Nucleus accumbens (tissue), 56 donors: ENCODE data around the gene NNMT.

Source experiments
- DNase-seq, 56 donors: peaks; one replicate each; lab custom pipeline; 2025; lab: John Stamatoyannopoulos, UW

Gene NNMT

DNA sequence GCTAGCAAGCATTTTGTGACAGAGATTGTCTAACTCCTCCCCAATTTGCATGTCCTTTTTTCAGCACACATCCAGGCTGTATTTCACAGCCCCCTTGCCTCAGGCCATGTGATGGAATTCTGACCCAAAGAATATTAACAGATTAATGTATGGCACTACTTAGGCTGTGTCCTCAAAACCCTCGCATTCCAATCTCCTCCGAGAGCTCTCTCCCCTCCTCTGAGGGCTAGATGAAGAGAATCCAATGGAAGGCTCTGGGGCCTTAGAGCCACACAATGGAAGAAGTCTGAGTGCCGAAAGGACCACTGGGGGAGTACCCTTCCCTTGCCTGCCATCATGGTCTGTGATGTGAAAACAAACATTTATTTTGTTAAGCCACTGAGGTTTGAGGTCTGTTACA lies 13.7 kb upstream of the NNMT start:
- DNase-seq: no peak

- no peak for DNase-seq
Observed at GRCh38 chr11:114283422-114283821, 12.8 kb upstream of the NNMT start.

- DNase-seq: no peak
Observed at GRCh38 chr11:114284021-114284420, 12.2 kb upstream of the NNMT start.

- no peak for DNase-seq
Observed at GRCh38 chr11:114284914-114285313, 11.3 kb upstream of the NNMT start.

DNA sequence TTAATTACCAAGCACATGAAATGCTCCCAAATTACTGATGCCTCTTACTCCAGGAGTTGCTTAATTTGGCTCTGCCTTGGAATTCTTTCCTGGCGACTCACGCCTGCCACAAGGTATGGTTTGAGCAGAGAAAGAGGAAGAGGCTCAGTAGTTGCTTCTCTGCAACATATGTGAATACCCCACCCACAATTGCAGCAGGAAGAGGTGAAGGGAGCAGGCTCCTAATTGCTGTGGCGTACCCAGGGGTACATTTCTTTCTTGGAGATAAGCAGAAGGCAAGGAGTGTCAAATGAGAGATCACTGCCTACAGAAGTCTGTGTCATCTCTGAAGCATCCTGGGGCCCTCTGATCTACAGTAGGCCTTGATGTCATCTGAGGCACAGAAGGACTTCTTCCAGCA lies 10.6 kb upstream of the NNMT start:
- DNase-seq: no peak

DNA sequence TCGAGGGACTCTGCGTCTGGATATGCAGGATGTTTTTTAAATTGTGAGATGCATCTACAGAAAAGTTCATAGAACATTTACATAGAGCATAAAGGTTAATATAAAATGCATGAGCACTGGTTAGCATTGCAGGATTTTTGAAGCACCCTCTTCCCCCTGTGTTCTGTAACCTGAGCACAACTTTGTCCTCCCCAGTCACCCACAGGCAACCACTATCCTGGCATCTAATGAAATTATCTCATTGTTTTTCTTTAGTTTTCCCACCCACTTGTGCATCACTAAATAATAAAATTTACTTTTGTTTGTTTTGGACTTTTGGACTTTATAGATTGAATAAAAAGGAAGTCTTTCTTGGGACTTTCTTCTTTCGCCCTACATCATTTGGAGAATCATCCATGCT lies 10.0 kb upstream of the NNMT start:
- DNase-seq: no peak

- DNase-seq: no peak
Observed at GRCh38 chr11:114287154-114287553, 9.0 kb upstream of the NNMT start.

DNA sequence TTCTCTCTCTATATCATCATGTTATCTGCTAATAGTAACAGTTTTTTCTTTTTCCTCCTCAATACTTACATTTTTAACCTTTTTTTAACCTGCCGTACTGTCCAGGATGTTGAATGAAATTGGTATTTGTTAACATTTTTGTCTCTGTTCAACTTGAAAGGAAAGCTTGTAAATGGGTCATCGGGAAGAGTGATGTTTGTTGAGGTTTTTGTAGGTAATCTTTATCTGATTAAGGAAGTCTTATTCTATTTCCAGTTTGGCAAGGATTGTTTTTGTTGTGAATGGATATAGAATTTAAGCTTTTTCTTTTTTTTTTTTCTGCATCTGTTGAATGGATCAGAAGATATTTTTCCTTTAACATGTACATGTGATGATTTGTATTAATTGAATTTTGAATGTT lies 8.1 kb upstream of the NNMT start:
- DNase-seq: no peak

DNA sequence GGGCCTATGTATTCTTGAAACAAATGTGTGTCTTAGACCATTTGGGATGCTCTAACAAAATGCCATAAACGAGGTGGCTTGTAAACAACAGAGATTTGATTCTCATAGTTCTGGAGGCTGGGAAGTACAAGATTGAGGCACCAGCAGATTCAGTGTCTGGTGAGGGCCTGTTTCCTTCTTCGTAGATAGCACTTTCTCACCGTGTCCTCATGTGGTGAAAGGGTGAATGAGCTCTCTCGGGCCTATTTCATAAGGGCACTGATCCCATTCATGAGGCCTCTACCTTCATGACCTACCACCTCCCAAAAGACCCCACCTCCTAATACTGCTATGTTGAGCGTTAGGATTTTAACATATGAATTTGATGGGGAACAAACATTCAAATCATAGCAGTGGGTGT lies 6.4 kb upstream of the NNMT start:
- DNase-seq: no peak

- no peak for DNase-seq
Observed at GRCh38 chr11:114290503-114291235, 5.5 kb upstream of the NNMT start.

- no peak for DNase-seq
Observed at GRCh38 chr11:114291381-114291780, 4.8 kb upstream of the NNMT start.

DNA sequence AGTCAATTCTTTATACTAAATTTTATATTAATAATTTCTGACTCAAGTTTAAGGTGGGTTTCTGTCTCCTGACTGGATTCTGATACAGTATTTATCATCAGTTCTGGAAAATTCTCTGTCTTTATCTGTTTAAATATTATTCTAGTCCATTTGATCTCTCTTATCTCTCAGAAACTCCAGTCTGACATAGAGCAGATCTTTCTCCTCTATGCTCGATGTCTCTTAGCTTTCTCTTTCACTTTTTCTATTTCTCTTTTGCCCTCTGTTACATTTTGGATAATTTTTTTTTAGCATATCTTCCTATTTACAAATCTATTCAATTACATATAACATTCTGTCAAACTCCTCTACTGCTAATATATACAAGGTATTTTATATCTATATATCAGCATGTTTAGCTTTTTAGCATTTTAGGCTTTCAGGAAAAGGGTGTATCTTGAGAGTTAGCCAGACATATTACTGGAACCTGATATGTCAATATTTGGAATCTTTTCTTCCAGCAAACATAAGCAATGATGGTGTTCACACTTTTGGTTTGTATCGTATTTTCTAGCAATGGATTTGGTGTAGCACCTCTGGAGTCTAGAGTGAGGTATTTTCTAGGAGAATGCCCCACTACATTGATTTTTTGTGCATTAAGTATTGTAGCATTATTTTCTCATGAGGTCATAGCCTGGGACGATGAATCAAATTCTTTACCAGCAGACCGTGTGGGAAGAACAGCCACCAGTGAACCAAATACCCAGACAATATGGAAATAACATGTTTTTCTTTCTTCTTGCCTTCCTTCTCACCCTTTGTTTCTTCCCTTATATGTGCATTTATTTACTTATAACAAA lies 4.1 kb upstream of the NNMT start:
- DNase-seq: no peak

GRCh38 chr11:114293201-114293711 lies 2.9 kb upstream of the NNMT start:
- DNase-seq: no peak

DNA sequence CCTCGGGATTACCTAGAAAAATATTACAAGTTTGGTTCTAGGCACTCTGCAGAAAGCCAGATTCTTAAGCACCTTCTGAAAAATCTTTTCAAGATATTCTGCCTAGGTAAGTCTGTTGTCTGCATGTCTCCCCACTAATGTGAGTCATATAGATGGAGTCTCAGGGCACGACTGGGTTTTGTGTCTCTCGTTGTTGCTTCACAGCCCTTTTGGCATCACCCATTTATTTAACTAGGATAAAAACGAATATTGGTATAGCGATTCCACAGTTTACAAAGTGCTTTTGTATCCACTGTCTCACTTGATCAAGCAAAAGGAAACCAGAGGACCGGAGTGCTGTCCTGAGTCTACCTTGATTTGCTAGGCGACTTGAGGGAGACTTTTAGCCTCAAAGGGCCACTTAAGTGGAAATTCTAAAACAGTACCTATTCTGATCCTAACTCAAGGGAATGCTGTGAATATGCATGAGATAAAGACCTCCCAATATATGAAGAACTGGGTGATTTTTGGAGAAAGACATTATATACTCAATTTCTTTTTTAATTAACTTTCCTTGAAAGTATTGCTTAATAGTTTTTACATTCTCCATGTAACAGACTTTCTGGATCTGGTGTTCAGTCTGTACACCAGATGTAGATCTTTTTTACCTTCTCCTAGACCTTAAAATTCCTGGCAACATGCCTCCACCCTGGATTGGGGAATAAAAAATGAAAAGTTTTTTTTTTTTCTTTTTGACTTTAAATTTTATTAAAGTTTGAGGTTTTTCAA lies 590 bp downstream of the NNMT start:
- no peak for DNase-seq

DNA sequence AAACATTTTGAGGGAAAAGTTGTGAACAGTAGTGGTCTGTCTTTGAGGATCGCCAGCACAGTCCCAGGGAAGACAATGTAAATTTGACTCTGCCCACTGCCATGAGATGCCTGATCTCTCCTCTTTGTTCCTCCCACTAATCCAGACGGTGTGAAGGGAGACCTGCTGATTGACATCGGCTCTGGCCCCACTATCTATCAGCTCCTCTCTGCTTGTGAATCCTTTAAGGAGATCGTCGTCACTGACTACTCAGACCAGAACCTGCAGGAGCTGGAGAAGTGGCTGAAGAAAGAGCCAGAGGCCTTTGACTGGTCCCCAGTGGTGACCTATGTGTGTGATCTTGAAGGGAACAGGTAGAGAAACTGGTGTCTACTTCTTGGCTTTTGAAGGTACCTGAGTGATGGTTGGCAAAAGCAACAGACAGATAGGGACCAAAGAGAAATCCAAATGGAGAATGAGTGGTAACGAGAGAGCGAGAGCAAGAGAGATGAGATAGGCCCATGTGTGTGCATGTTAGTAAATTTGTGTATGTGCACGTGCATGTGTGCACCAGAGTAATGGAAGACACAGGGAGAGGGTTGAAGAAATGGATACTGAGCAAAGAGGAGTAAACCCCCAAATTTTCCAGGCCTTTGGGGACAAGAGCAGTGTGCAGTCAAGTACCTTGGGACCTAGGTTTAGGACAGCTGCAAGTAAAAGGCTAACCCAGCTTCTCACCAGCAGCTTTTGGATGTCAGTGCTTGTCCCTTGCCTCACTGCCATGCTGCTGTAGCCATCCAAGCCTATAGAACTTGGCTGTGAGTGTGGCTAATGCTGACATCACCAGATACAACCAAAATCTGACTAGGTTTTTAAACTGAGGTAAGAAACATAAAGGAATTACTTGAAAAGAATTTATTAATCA lies 1.9 kb downstream of the NNMT start:
- DNase-seq: no peak

- no peak for DNase-seq
Observed at GRCh38 chr11:114298710-114299109, 2.5 kb downstream of the NNMT start.

- no peak for DNase-seq
Observed at GRCh38 chr11:114301088-114301487, 4.9 kb downstream of the NNMT start.

DNA sequence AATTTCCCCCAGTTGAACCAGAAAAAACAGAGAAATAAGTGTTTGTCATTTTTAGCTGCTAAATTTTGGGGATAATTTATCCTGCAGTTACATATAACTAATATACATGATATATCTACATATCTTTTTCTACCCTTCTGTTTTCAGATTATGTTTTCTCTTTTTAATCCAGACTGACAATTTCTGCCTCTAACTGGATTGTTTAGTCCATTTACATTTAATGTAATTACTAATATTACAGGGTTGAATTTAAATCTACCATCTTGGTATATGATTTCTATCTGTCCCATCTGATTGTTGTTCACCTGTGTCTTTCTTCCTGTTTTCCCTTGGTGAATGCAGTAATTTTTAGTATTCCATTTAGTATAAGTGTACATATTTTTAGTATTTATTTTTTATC lies 5.7 kb downstream of the NNMT start:
- no peak for DNase-seq

DNA sequence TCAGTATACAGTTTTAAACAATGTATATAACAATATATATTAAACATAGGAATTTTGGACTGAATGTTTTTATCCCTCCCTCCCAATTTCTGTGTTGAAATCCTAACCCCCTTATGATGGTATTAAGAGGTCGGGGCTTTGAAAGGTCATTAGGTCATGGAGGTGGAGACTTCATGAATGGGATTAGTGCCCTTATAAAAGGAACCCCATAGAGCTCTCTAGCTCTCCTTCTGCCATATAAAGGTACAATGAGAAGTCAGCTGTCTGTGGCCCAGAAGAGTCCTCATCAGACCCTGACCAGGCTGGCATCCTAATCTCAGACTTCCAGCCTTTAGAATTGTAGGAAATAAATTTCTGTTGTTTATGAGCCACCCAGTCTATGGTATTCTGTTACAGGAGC lies 6.5 kb downstream of the NNMT start:
- no peak for DNase-seq

GRCh38 chr11:114304065-114304464 lies 7.9 kb downstream of the NNMT start:
- no peak for DNase-seq
